CD4-positive, alpha-beta T cell treated with Interleukin-4 for 1 hour (primary cell): Measurements from ENCODE around the gene ZYG11A.
A peak's percentile ranks its signal among the peaks of the same experiment; 100 is the strongest.

Experiments used
- DNase-seq, 2 donors: peaks; one replicate each; pipeline ENCODE4 v3.0.0-alpha.2; 2020 to 2022

The ZYG11A gene

GRCh38 chr1:52919051-52919722 lies 76.6 kb downstream of the ZYG11A start:
- DNase-seq = peak in 1 of 2 donors; percentile 22

- no peak for DNase-seq
Observed at GRCh38 chr1:52919723-52920483, 77.3 kb downstream of the ZYG11A start.

DNA sequence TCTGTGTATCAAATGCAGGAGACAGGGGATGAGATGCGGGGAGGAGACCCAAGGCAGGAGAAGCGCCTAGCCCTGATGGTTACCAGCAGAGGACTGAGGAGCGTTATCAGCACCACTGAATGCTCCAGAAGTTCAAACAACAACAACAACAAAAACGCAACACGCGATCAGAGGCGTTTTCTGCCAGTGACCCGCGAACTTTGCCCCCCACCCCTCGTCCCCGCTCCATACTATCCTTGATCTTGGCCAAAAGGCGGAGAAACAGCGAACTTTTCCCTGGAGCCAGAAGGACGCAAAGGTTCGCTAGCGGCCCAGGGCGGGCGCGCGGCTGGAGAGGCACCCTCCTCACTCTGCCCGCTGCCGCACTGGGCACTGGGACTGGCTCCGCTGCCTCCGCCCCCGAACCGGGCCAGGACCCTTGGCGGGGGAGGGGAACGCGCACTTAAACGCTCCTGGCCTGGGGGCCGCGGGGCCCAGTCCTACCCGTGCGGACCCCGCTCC lies 78.3 kb downstream of the ZYG11A start:
- DNase-seq = no peak

- no peak for DNase-seq
Observed at GRCh38 chr1:52925571-52926005, 83.0 kb downstream of the ZYG11A start.

GRCh38 chr1:52926864-52927211 lies 84.3 kb downstream of the ZYG11A start:
- DNase-seq = no peak

GRCh38 chr1:52927212-52928014 lies 84.9 kb downstream of the ZYG11A start, which contains the start of gene SCP2:
SCP2 (plus strand) TSS chr1:52927276; CDS start chr1:52927397, 121 bp downstream.
- DNase-seq = peak; percentile 79

GRCh38 chr1:52928015-52928404 lies 85.5 kb downstream of the ZYG11A start:
- DNase-seq = peak in 1 of 2 donors; percentile 8

DNA sequence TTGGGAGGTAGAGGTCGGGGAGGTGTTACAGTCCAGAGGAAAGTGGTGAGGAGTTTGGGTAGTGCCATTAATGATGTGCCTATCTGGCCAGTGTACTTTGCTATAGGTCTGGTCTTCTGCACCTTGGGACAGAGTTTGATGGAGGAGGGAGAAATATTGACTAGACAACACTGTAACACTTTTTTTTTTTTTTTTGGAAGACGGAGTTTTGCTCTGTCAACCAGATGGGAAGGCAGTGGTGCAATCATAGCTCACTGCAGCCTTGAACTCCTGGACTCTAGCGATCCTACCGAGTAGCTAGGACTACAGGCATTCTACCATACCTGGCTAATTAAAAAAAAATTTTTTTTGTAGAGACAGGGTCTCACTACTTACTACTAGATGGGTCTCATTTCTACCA lies 86.5 kb downstream of the ZYG11A start:
- DNase-seq = no peak

- no peak for DNase-seq
Observed at GRCh38 chr1:52937433-52938182, 95.0 kb downstream of the ZYG11A start.

DNA sequence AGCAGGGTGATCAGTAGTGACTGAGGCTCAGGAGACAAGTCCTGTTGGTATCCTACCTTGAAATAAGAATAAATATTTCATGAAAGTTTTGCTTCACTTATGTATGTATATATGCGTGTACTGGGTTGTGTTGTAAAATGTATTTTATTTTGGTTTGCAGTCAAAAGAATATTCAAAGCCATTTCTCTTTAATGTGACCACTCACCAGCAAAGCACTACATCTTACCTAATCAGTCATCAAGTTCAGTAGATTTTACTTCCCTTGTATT lies 95.6 kb downstream of the ZYG11A start:
- DNase-seq = no peak

DNA sequence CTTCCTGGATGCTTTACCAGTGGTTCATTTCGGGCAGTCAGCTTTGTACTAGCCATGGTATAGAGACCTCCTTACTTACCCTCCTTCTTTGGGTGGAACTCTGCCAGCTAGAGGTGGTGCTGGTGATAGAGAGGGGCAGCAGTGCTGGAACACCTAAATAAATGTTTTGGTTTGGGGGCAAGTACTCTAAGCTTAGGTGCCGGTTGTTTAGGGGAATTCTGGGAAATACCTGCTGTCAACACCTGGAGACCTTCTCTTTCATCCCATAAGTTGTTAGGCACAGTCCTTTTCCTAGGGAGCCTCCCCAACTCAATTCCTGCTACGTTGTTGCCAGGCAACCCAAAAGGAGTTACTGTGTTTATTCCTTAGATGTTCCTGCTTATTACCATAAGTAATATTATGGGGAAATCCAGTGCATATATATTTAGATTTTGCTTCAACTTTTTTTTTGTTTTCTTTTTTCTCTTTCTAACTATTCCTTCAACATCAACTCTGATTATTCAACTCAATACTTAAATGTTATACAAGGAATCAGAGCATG lies 101.4 kb downstream of the ZYG11A start:
- DNase-seq = no peak

GRCh38 chr1:52944566-52944965 lies 102.0 kb downstream of the ZYG11A start:
- DNase-seq = no peak
